Astrocyte of the hippocampus (primary cell): ENCODE data around the gene ZNF146.
"Not testable (repeated sequence)": the region's sequence is repeated elsewhere in the genome, so short reads cannot be mapped to it uniquely, and the experiment has no call there.

Experiments used
- DNase-seq: peaks from one replicate; pipeline ENCODE4 v3.0.0; 2011; ENCODE audit warnings: low read depth, low spot score

The ZNF146 gene

GRCh38 chr19:36214386-36215275 is at the start of gene ZNF146, which contains the start of gene ZNF565:
Gene ZNF146, plus strand, starts transcription at chr19:36215106. Its CDS starts 21,335 bp downstream, at chr19:36236441.
Gene ZNF565, minus strand, starts transcription at chr19:36214665. Its CDS starts 12,680 bp downstream, at chr19:36201985.
- DNase-seq = peak; percentile 99

GRCh38 chr19:36169084-36169760 is 45.7 kb upstream of the ZNF146 start:
- DNase-seq = peak; percentile 58

- no peak for DNase-seq
These were observed 42.1 kb upstream of the ZNF146 start for GRCh38 chr19:36172852-36173251.

- not testable (repeated sequence) for DNase-seq
These were observed 41.1 kb upstream of the ZNF146 start for GRCh38 chr19:36173846-36174245.

GRCh38 chr19:36179077-36179476 is 35.8 kb upstream of the ZNF146 start:
- not testable (repeated sequence) for DNase-seq

GRCh38 chr19:36182612-36183244 is 32.2 kb upstream of the ZNF146 start:
- peak; percentile 92 for DNase-seq

GRCh38 chr19:36183245-36183628 is 31.7 kb upstream of the ZNF146 start:
- DNase-seq = peak; percentile 80

- DNase-seq = not testable (repeated sequence)
These were observed 28.2 kb upstream of the ZNF146 start for GRCh38 chr19:36186722-36187121.

- DNase-seq = no peak
These were observed 18.7 kb upstream of the ZNF146 start for GRCh38 chr19:36196249-36196648.

- no peak for DNase-seq
These were observed 16.8 kb upstream of the ZNF146 start for GRCh38 chr19:36198119-36198518.

- no peak for DNase-seq
These were observed 13.2 kb upstream of the ZNF146 start for GRCh38 chr19:36201684-36202083.

- no peak for DNase-seq
These were observed 11.6 kb upstream of the ZNF146 start for GRCh38 chr19:36203293-36203692.

GRCh38 chr19:36207605-36208252 is 7.2 kb upstream of the ZNF146 start:
- no peak for DNase-seq

GRCh38 chr19:36209372-36209771 is 5.5 kb upstream of the ZNF146 start:
- no peak for DNase-seq

- no peak for DNase-seq
These were observed 4.4 kb upstream of the ZNF146 start for GRCh38 chr19:36210497-36210896.

- no peak for DNase-seq
These were observed 2.0 kb upstream of the ZNF146 start for GRCh38 chr19:36212895-36213294.

- DNase-seq = peak; percentile 55
These were observed 594 bp downstream of the ZNF146 start for GRCh38 chr19:36215276-36216123.

- no peak for DNase-seq
These were observed 6.6 kb downstream of the ZNF146 start for GRCh38 chr19:36221474-36221873.

GRCh38 chr19:36222503-36222902 is 7.6 kb downstream of the ZNF146 start:
- no peak for DNase-seq

GRCh38 chr19:36225219-36225892 is 10.4 kb downstream of the ZNF146 start:
- DNase-seq = no peak
